WTC11 (cell line): ENCODE data around the gene KIF21B. TPM values are rescaled to one million over a fixed set of nuclear protein-coding genes. Genes with fewer than 3 reads are reported as not detected.

Source experiments
- ATAC-seq: fragments of 200-7000 bp; cut with Tn5 transposase; 2 replicates; pipeline ENCODE4 v1.10.0; 2021; ENCODE audit warnings: mild to moderate bottlenecking, moderate library complexity
- CTCF ChIA-PET: fragments of 300-600 bp; sonication (Branson Sonifier 250); formaldehyde crosslinking; loops from one replicate; lab custom pipeline; 2021; ENCODE audit warnings: antibody characterized with exemption; lab: Charles Lee
- POLR2A ChIA-PET: fragments of 350-600 bp; sonication (Branson Sonifier 250); formaldehyde crosslinking; loops from one replicate; lab custom pipeline; 2021; ENCODE audit warnings: antibody characterized with exemption; lab: Charles Lee
- DNase-seq: peaks from one replicate; pipeline ENCODE4 v3.0.0; 2021; ENCODE audit warnings: low spot score
- H3K27ac Mint-ChIP-seq: 2 replicates; pipeline ENCODE4 v1.8.0; 2021; ENCODE audit warnings: mixed read lengths
- H3K27me3 Mint-ChIP-seq: 2 replicates; pipeline ENCODE4 v1.8.0; 2021; ENCODE audit warnings: low read depth, mild to moderate bottlenecking, moderate library complexity, mixed read lengths
- H3K36me3 Mint-ChIP-seq: 2 replicates; pipeline ENCODE4 v1.8.0; 2021; ENCODE audit warnings: mixed read lengths
- H3K4me1 Mint-ChIP-seq: 2 replicates; pipeline ENCODE4 v1.8.0; 2022; ENCODE audit warnings: mixed read lengths
- H3K4me3 Mint-ChIP-seq: 2 replicates; pipeline ENCODE4 v1.8.0; 2021; ENCODE audit warnings: mild to moderate bottlenecking, moderate library complexity, mixed read lengths
- H3K9me3 Mint-ChIP-seq: 2 replicates; pipeline ENCODE4 v1.8.0; 2021; ENCODE audit warnings: mixed read lengths
- CBFB ChIP-seq: sonication (generic); formaldehyde crosslinking; IDR thresholded peaks from 2 replicates; pipeline ENCODE4 v1.8.1; 2022; ENCODE audit warnings: mild to moderate bottlenecking, low read depth, missing genetic modification reagents
- CREM ChIP-seq: sonication (generic); formaldehyde crosslinking; IDR thresholded peaks from 2 replicates; pipeline ENCODE4 v1.8.1; 2022; ENCODE audit warnings: mild to moderate bottlenecking, missing genetic modification reagents, moderate library complexity
- ERG ChIP-seq: fragments of 250-450 bp; sonication (Bioruptor Pico); IDR thresholded peaks from 2 replicates; pipeline ENCODE4 v1.8.0; 2021; ENCODE audit warnings: mild to moderate bottlenecking
- FOXP1 ChIP-seq: sonication (generic); formaldehyde crosslinking; IDR thresholded peaks from 2 replicates; pipeline ENCODE4 v1.8.0; 2022; ENCODE audit warnings: missing genetic modification reagents, mild to moderate bottlenecking, moderate library complexity, borderline replicate concordance
- KAT7 ChIP-seq: sonication (generic); formaldehyde crosslinking; IDR thresholded peaks from 2 replicates; pipeline ENCODE4 v1.8.1; 2023; ENCODE audit warnings: missing genetic modification reagents, mild to moderate bottlenecking, borderline replicate concordance
- MAX ChIP-seq: sonication (generic); formaldehyde crosslinking; IDR thresholded peaks from 2 replicates; pipeline ENCODE4 v1.8.0; 2022; ENCODE audit warnings: mild to moderate bottlenecking, missing genetic modification reagents
- MLX ChIP-seq: sonication (generic); formaldehyde crosslinking; IDR thresholded peaks from 2 replicates; pipeline ENCODE4 v1.8.1; 2023; ENCODE audit warnings: mild to moderate bottlenecking, missing genetic modification reagents, moderate library complexity
- NR3C1 ChIP-seq: sonication (generic); formaldehyde crosslinking; conservative IDR thresholded peaks from 2 replicates; pipeline ENCODE4 v1.8.1; 2023; ENCODE audit warnings: low read depth, mild to moderate bottlenecking, missing genetic modification reagents
- OVOL2 ChIP-seq: fragments of 250-450 bp; sonication (Bioruptor Pico); IDR thresholded peaks from 2 replicates; pipeline ENCODE4 v1.9.0; 2021; ENCODE audit warnings: mild to moderate bottlenecking, borderline replicate concordance
- ZNF281 ChIP-seq: sonication (generic); formaldehyde crosslinking; IDR thresholded peaks from 2 replicates; pipeline ENCODE4 v1.8.0; 2023; ENCODE audit warnings: mild to moderate bottlenecking, missing genetic modification reagents
- ZNF396 ChIP-seq: fragments of 250-450 bp; sonication (Bioruptor Pico); IDR thresholded peaks from 2 replicates; pipeline ENCODE4 v1.8.0; 2021; ENCODE audit warnings: mild to moderate bottlenecking, moderate library complexity, borderline replicate concordance
- total RNA-seq: library from RNA; stranded (reverse); gene quantifications from 3 replicates; pipeline ENCODE4 v1.2.3, GENCODE V29; 2021
- TF ChIP-seq, protein P1 (sequence below): fragments of 250-450 bp; sonication (Bioruptor Pico); IDR thresholded peaks from 2 replicates; pipeline ENCODE4 v2.1.2; 2022; ENCODE audit warnings: mild to moderate bottlenecking, moderate library complexity
- TF ChIP-seq, protein P2 (sequence below): sonication (generic); formaldehyde crosslinking; IDR thresholded peaks from 2 replicates; pipeline ENCODE4 v1.8.1; 2022; ENCODE audit warnings: low read depth, missing genetic modification reagents, borderline replicate concordance
- TF ChIP-seq, protein P3 (sequence below): sonication (generic); formaldehyde crosslinking; IDR thresholded peaks from 2 replicates; pipeline ENCODE4 v1.8.0; 2022; ENCODE audit warnings: missing genetic modification reagents
- TF ChIP-seq, protein P4 (sequence below): fragments of 250-450 bp; sonication (Bioruptor Pico); IDR thresholded peaks from 2 replicates; pipeline ENCODE4 v1.9.0; 2021; ENCODE audit warnings: moderate library complexity, mild to moderate bottlenecking, inconsistent platforms, borderline replicate concordance

Gene KIF21B
- total RNA-seq, 1 experiment from 2014 or later: 19.4 TPM

DNA sequence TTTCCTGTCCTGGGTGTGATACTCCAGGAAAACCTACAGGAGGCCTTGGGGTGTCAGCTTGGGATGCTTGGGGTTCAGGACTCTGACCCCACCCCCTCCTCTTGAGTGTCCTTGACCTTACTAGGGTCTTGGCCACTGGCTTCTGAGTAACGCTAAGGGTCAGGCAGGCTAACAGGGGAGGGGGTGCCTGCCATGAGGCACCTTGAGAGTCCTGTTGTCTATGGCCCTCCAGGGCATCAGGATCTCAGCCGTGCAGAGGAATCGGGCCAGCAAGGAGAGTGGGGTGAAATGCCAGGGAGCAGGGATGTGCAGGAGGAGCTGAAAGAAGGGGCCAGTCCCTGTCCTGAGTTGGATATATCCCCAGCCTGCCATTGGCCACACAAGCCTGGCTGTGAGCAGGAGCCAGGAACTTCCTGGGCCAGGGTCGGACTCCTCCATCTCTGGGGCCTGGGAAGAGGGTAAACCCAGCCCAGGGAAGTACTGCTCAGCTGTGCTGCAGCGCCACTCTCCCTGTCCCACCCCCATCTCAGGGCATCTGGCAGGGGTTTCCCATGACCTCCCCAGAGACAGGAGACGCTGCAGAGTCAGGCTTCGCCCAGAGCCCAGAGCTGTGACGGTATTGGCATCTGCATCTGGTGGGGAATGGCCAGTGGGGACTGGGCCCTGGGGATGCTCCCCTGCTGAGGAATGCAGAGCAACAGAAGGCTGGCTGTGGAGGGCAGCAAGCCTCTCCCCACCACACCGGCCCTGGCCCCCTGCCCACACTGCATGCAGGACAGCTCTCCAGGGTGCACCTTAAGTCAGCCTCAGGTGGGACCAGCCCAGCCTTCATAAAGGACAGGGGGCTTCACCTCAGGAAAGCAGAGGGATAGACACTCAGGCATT, 6.3 kb downstream of the KIF21B start:
- POLR2A ChIA-PET: interaction anchor here (1.4 kb wide), 1 partner anchor 45 kb away, joined by 5 read pairs; no protein-coding TSS in a partner anchor
- ATAC-seq (no peak), DNase-seq (no peak)
- H3K27ac Mint-ChIP-seq: no peak overlapping the region
- TF ChIP-seq ERG (CRISPR knock-in tag): no peak
- TF ChIP-seq MAX (CRISPR knock-in tag): no peak
- TF ChIP-seq ZNF281 (CRISPR knock-in tag): no peak
- TF ChIP-seq, protein P1, sequence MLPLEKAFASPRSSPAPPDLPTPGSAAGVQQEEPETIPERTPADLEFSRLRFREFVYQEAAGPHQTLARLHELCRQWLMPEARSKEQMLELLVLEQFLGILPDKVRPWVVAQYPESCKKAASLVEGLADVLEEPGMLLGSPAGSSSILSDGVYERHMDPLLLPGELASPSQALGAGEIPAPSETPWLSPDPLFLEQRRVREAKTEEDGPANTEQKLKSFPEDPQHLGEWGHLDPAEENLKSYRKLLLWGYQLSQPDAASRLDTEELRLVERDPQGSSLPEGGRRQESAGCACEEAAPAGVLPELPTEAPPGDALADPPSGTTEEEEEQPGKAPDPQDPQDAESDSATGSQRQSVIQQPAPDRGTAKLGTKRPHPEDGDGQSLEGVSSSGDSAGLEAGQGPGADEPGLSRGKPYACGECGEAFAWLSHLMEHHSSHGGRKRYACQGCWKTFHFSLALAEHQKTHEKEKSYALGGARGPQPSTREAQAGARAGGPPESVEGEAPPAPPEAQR: no peak
- peaks cover 1% of the 10 kb centered on the region; the same call in 1 of the 2 replicates for H3K27me3 Mint-ChIP-seq
- H3K4me1 Mint-ChIP-seq: peaks cover 61% of the 10 kb centered on the region
- H3K9me3 Mint-ChIP-seq: no peaks in the 10 kb centered on the region
- H3K4me3 Mint-ChIP-seq: no peak overlapping the region
- no peaks in the 10 kb centered on the region for H3K36me3 Mint-ChIP-seq
- CTCF ChIA-PET: interaction anchor here (0.9 to 13.8 kb wide), 9 partner anchors 9 to 206 kb away, joined by 3 to 218 read pairs (median 5); partner anchors contain the start of gene KIF21B

DNA sequence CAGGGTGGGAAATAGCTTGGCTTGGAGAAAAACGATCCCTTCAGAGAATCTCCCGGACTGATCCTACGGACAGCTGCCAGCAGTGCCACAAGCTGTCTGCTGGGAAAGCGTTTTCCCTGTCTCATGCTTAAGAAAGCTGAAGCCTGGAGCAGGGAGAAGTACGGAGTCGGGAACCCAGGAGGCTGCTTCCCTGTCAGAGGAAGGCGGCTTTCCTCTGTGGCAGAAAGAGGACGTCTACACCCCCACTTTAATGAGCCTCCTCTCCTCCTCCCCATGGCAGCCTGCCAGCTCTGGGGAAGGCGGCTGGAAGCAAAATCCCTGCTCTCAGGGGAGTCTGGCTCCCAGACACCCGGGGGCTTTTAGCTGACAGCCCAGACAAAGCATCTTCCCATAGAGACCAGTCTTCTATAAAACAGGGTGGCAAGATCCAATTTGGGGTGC, 7.3 kb downstream of the KIF21B start:
- DNase-seq (no peak), ATAC-seq (no peak)
- Mint-ChIP-seq H3K27me3 (no peaks in the 10 kb centered on the region), H3K36me3 (no peaks in the 10 kb centered on the region), H3K4me3 (no peak overlapping the region), H3K4me1 (peaks cover 51% of the 10 kb centered on the region), H3K9me3 (no peaks in the 10 kb centered on the region), H3K27ac (no peak overlapping the region)
- POLR2A ChIA-PET: interaction anchor here (1.4 kb wide), 1 partner anchor 44 kb away, joined by 5 read pairs; no protein-coding TSS in a partner anchor
- TF ChIP-seq NR3C1 (CRISPR knock-in tag): no peak
- no peak for TF ChIP-seq KAT7 (CRISPR knock-in tag)
- TF ChIP-seq OVOL2 (CRISPR knock-in tag): no peak
- no peak for TF ChIP-seq ZNF396 (CRISPR knock-in tag)
- CTCF ChIA-PET: interaction anchor here (0.7 to 13.8 kb wide), 9 partner anchors 10 to 207 kb away, joined by 3 to 218 read pairs (median 5); partner anchors contain the start of gene KIF21B

GRCh38 chr1:201015551-201016091, 7.9 kb downstream of the KIF21B start:
- Mint-ChIP-seq H3K27me3 (no peaks in the 10 kb centered on the region), H3K4me3 (no peak overlapping the region), H3K4me1 (peaks cover 46% of the 10 kb centered on the region), H3K27ac (no peak overlapping the region), H3K36me3 (no peaks in the 10 kb centered on the region), H3K9me3 (no peaks in the 10 kb centered on the region)
- CTCF ChIA-PET: interaction anchor here (0.7 to 13.8 kb wide), 9 partner anchors 10 to 498 kb away, joined by 3 to 218 read pairs (median 5); partner anchors contain the start of gene KIF21B
- no peak for ATAC-seq
- DNase-seq: no peak
- POLR2A ChIA-PET: interaction anchor here (0.6 to 1.4 kb wide), 3 partner anchors 23 to 835 kb away, joined by 3 to 5 read pairs (median 3); no protein-coding TSS in a partner anchor
- no peak for TF ChIP-seq FOXP1 (CRISPR knock-in tag)
- no peak for TF ChIP-seq CBFB (CRISPR knock-in tag)
- TF ChIP-seq, protein P2, sequence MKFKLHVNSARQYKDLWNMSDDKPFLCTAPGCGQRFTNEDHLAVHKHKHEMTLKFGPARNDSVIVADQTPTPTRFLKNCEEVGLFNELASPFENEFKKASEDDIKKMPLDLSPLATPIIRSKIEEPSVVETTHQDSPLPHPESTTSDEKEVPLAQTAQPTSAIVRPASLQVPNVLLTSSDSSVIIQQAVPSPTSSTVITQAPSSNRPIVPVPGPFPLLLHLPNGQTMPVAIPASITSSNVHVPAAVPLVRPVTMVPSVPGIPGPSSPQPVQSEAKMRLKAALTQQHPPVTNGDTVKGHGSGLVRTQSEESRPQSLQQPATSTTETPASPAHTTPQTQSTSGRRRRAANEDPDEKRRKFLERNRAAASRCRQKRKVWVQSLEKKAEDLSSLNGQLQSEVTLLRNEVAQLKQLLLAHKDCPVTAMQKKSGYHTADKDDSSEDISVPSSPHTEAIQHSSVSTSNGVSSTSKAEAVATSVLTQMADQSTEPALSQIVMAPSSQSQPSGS (CRISPR knock-in tag): no peak
- TF ChIP-seq MLX (CRISPR knock-in tag): no peak
- TF ChIP-seq, protein P3, sequence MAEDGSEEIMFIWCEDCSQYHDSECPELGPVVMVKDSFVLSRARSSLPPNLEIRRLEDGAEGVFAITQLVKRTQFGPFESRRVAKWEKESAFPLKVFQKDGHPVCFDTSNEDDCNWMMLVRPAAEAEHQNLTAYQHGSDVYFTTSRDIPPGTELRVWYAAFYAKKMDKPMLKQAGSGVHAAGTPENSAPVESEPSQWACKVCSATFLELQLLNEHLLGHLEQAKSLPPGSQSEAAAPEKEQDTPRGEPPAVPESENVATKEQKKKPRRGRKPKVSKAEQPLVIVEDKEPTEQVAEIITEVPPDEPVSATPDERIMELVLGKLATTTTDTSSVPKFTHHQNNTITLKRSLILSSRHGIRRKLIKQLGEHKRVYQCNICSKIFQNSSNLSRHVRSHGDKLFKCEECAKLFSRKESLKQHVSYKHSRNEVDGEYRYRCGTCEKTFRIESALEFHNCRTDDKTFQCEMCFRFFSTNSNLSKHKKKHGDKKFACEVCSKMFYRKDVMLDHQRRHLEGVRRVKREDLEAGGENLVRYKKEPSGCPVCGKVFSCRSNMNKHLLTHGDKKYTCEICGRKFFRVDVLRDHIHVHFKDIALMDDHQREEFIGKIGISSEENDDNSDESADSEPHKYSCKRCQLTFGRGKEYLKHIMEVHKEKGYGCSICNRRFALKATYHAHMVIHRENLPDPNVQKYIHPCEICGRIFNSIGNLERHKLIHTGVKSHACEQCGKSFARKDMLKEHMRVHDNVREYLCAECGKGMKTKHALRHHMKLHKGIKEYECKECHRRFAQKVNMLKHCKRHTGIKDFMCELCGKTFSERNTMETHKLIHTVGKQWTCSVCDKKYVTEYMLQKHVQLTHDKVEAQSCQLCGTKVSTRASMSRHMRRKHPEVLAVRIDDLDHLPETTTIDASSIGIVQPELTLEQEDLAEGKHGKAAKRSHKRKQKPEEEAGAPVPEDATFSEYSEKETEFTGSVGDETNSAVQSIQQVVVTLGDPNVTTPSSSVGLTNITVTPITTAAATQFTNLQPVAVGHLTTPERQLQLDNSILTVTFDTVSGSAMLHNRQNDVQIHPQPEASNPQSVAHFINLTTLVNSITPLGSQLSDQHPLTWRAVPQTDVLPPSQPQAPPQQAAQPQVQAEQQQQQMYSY (CRISPR knock-in tag): no peak
- no peak for TF ChIP-seq CREM (CRISPR knock-in tag)
- TF ChIP-seq, protein P4, sequence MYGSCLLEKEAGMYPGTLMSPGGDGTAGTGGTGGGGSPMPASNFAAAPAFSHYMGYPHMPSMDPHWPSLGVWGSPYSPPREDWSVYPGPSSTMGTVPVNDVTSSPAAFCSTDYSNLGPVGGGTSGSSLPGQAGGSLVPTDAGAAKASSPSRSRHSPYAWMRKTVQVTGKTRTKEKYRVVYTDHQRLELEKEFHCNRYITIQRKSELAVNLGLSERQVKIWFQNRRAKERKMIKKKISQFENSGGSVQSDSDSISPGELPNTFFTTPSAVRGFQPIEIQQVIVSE (CRISPR knock-in tag): no peak
